Activated T-cell treated with anti-CD3 and anti-CD28 coated beads for 48 hours (primary cell): Measurements from ENCODE around the gene MYH9.

Experiments used
- DNase-seq: peaks from one replicate; pipeline ENCODE4 v3.0.0-alpha.2; 2020; ENCODE audit warnings: low read depth

The MYH9 gene

GRCh38 chr22:36311386-36312085 is 76.2 kb downstream of the MYH9 start:
- DNase-seq = no peak

- no peak for DNase-seq
These were observed 78.9 kb downstream of the MYH9 start for GRCh38 chr22:36308880-36309279.

- no peak for DNase-seq
These were observed 81.5 kb downstream of the MYH9 start for GRCh38 chr22:36306227-36306626.

GRCh38 chr22:36305813-36306212 is 82.0 kb downstream of the MYH9 start:
- DNase-seq = no peak

GRCh38 chr22:36304429-36304828 is 83.3 kb downstream of the MYH9 start:
- DNase-seq = no peak

- no peak for DNase-seq
These were observed 83.9 kb downstream of the MYH9 start for GRCh38 chr22:36303874-36304273.

GRCh38 chr22:36303115-36303467 is 84.7 kb downstream of the MYH9 start:
- no peak for DNase-seq

- DNase-seq = no peak
These were observed 85.2 kb downstream of the MYH9 start for GRCh38 chr22:36302439-36303114.

- DNase-seq = no peak
These were observed 85.9 kb downstream of the MYH9 start for GRCh38 chr22:36301851-36302250.

- DNase-seq = peak; percentile 69
These were observed 86.4 kb downstream of the MYH9 start for GRCh38 chr22:36301384-36301828.

GRCh38 chr22:36300396-36301212 is 87.2 kb downstream of the MYH9 start:
- DNase-seq = no peak

GRCh38 chr22:36299911-36300310 is 87.9 kb downstream of the MYH9 start:
- no peak for DNase-seq

- no peak for DNase-seq
These were observed 88.5 kb downstream of the MYH9 start for GRCh38 chr22:36299295-36299694.

GRCh38 chr22:36298601-36299000 is 89.2 kb downstream of the MYH9 start:
- no peak for DNase-seq

GRCh38 chr22:36298118-36298517 is 89.6 kb downstream of the MYH9 start:
- no peak for DNase-seq

GRCh38 chr22:36297568-36297967 is 90.2 kb downstream of the MYH9 start:
- no peak for DNase-seq

GRCh38 chr22:36296690-36297089 is 91.1 kb downstream of the MYH9 start:
- DNase-seq = no peak

GRCh38 chr22:36295247-36295646 is 92.5 kb downstream of the MYH9 start:
- DNase-seq = no peak

GRCh38 chr22:36294801-36295200 is 93.0 kb downstream of the MYH9 start:
- DNase-seq = no peak

- no peak for DNase-seq
These were observed 93.5 kb downstream of the MYH9 start for GRCh38 chr22:36294293-36294620.

GRCh38 chr22:36293606-36294292 is 94.0 kb downstream of the MYH9 start:
- no peak for DNase-seq

GRCh38 chr22:36292823-36293530 is 94.8 kb downstream of the MYH9 start:
- no peak for DNase-seq
